COLO668 (cell line): Measurements from ENCODE around the gene LLGL2.

Source experiments
- DNase-seq: peaks from one replicate; lab custom pipeline; 2025; ENCODE audit not compliant: unreplicated experiment; lab: John Stamatoyannopoulos, UW

LLGL2 gene

DNA sequence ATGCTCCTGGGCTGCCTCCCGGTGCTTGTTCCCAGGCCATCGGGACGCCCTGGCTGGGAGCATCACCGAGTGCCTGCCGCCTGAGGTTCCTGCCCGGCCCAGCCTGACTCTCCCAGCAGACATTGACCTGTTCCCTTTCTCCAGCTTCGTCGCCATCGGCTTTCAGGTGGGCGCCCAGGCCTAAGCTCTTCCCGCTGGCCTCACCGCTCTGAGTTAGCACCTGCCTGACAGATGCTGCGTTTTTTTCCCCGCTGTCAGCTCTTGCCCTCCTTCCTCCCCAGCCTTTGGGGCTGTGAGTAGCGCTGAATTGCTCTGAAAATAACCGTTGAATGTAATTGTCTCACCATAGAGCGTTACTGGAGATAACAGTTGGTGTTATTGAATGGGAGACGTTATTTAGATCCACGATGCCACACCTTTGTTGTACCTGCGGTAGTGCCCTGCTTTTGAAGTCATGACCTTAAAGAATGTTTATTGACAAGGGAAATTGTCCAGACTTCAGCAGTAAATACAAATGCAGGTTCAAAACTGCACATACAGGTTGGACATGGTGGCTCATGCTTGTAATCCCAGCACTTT lies 86.4 kb downstream of the LLGL2 start:
- DNase-seq, result no peak

DNA sequence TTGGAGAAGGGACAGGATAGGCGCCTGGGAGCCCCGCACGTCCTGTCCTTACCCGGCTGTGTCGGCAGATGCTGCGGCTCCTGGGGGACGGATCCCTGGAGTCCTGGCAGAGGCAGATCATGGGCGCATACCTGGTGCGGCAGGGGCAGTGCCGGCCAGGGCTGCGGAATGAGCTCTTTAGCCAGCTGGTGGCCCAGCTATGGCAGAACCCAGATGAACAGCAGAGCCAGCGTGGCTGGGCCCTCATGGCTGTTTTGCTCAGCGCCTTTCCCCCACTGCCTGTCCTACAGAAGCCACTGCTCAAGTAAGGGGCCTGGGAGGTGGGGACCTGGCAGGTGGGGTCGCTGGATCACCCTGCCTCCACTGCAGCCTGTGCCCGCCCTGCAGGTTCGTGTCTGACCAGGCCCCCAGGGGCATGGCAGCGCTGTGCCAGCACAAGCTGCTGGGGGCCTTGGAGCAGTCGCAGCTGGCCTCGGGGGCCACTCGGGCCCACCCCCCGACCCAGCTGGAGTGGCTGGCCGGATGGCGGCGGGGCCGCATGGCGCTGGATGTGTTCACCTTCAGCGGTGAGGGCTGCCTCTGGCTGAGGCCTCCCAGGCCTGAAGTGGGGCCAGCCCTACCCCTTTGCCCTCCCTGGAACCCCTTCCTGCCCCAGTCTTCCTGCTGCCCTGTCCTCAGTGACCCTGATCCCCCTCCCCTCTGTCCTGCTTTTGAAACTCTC lies 87.6 kb downstream of the LLGL2 start:
- DNase-seq, result no peak

DNA sequence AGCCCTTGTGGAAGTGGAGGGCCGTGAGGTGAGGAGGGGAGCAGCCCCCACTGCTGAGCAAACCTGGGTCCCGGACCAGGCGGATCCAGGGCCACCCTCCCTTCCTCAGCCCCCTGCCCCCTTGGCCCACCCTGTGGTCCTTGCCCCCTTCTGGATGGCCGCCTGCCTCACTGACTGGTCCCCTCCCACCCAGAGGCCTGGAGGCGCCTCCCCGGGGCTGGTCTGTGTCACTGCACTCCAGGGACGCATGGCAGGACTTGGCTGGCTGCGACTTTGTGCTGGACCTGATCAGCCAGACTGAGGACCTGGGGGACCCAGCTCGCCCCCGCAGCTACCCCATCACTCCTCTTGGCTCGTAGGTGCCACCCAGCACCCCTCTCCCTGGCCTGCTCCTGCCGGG lies 88.5 kb downstream of the LLGL2 start:
- DNase-seq, result no peak

DNA sequence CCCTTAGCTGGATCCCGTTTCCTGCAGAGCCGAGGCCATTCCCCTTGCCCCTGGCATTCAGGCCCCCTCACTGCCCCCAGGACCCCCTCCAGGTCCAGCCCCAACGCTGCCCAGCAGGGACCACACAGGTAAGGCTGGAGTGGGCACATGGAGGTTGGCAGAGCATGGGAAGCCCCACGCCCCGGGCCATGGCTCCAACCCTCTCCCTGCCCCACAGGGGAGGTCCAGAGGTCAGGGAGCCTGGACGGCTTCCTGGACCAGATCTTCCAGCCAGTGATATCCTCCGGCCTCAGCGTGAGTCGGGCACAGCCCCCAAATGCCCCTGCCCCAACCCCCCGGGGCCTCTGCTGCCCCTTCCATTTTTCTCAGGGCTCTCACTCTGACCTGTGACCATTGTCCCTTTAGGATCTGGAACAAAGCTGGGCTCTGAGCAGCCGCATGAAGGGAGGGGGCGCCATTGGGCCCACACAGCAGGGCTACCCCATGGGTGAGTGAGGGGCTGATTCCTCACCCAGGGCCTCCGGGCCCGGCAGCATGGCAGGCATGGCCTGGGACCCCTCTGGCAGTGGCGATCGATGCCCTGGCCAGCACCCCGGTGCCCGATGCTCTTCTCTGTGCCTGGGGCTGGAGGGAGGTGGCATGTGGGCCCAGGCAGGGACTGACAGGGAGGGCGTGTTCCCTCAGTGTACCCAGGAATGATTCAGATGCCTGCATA lies 89.2 kb downstream of the LLGL2 start:
- DNase-seq, result no peak

DNA sequence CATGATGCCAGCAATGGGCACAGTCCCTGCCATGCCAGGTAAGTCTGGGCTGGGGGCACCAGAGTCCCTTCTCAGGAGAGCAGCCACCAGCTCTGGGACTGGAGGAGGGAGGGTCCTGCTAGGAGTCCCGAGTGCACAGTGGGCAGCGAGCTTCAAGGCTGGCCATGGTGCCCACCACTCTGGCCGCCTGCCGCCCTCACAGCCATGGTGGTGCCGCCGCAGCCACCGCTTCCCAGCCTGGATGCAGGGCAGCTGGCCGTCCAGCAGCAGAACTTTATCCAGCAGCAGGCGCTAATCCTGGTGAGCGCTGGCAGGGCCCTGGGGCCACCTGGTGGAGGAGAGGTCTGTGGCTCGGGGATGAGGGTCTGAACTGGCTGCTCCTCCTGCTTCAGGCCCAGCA lies 89.8 kb downstream of the LLGL2 start:
- DNase-seq, result no peak

DNA sequence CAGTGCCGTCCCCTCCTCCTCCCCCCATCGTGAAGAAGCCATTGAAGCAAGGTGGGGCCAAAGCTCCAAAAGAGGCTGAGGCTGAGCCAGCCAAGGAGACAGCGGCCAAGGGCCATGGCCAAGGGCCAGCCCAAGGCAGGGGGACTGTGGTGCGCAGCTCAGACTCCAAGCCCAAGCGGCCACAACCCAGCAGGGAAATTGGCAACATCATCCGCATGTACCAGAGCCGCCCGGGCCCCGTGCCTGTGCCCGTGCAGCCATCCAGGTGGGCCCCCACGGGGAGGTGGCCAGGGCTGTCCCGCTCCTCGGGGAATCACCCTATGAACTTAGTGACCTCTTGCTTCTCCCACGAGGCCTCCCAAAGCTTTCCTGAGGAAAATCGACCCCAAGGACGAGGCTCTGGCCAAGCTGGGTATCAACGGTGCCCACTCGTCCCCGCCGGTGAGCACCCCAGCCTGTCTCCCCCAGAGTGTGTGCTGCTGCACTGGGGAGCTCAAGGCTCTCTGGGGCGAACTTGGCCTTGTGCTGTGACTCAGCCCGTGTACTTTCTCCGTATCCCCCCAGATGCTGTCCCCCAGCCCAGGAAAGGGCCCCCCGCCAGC lies 91.1 kb downstream of the LLGL2 start:
- no peak for DNase-seq

DNA sequence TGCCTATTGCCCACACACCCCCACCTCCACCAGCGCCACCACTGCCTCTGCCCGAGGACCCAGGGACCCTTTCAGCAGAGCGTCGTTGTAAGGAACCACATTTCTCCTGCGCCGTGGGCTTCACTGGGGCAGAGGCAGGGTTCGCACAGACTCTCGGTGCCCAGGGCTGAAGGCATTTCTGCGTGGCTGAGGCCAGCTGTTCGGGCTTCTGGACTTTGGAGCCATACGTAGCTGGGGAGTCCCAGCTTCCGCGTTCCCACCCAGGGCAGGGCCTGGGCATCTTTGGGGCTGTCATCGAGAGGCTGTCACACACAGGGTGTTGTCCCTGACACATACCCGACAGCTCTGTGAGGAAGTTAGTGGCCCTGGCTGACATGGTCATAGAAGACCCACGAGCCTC lies 91.7 kb downstream of the LLGL2 start:
- no peak for DNase-seq

DNA sequence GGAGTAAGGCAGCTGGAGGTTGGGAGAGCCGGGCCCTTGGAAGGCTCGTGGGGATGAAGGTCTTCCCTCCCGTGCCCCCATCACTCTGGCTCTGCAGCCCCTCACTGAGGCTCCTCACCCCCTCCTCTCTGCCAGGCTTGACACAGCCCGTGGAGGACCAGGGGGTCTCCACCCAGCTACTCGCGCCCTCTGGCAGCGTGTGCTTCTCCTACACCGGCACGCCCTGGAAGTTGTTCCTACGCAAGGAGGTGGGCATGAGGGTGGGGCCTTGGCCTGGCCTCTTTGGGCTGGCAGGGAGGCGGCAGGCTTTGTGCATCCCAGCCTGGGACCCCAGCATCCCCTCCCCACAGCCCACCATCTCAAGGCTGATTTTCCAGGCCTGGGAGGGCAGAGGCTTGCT lies 92.2 kb downstream of the LLGL2 start:
- no peak for DNase-seq

DNA sequence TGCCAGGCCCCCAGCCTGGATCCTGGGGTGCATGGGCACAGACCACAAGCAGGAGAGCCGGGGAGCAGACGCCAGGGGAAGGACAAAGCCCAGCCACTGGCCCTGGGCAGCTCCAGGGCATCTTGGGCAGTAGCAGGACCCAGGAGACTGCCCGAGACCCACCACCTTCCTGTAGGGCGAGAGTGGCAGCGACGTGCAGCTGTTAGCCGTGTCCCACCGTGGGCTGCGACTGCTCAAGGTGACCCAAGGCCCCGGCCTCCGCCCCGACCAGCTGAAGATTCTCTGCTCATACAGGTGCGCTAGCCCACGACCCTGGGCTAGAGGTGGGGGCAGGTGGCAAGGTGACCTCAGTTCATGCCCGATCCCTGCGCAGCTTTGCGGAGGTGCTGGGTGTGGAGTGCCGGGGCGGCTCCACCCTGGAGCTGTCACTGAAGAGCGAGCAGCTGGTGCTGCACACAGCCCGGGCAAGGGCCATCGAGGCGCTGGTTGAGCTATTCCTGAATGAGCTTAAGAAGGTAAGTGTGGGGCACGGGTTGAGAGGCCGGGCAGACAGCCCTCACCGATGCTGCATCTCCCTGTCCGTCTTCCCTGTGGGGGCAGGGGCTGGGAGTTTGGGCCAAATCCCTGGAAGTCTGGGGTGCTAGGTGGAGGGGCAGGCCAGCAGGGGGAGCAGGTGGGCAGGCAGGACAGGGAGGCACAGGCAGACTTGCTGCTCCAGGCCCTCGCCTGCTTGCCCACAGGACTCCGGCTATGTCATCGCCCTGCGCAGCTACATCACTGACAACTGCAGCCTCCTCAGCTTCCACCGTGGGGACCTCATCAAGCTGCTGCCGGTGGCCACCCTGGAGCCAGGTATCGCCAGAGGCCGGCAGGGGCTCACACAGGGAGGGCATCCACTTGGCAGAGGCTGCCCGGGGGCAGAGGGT lies 94.3 kb downstream of the LLGL2 start:
- DNase-seq, result peak; percentile 23

DNA sequence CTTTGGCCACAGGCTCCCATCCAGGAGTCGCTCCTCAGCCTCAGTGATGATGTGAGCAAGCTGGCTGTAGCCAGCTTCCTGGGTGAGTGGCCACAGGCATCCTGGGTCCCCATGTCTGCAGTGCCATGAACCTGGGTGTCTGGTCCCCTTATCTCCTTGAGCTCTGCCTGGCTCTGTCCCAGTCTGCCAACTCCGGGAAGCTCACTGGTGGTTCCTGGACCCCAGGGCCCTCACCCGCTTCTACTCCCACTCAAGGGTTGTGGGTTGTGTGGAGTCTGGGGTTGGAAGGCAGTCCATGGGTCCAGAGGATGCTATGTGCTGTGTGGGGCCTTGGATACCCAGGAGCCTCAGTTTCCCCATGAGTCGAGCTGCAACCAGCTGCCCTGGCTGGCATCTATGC lies 96.0 kb downstream of the LLGL2 start:
- DNase-seq, result no peak

DNA sequence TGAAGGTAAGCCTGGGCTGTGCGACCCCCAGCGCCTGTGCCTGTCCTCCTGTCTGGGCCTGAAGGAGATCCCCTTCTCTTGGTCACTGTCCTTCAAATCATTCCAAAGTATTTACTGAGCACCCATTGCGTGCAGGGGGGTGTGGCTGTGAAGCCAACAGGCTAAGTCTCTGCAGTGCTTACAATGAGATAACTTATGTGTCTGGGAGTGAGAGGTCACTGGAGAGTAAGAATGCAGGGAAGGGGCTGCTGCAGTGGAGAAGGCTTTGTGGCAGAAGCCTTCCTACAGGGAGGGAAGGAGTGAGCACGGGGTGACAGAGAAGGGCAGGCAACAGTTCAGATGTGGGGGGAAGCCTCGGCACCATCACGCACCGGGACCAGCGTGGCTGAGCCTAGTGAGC lies 96.6 kb downstream of the LLGL2 start:
- DNase-seq, result no peak

DNA sequence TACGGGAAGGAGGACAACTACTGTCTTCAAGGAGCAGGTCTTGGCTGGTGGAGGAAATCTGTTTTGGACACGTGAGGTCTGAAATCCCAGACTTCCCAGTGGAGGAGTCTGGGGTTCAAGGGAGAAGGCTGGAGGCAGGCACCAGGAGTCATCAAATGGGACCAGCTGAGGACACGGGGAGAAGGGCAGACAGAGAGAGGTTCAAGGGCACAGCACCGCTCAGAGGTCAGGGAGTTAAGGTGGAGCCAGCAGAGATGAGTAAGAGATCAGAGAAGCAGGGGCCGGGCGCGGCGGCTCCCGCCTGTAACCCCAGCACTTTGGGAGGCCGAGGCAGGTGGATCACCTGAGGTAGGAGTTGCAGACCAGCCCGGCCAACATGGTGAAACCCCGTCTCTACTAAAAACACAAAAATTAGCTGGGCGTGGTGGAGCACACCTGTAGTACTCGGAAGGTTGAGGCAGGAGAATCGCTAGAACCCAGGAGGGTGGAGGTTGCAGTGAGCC lies 97.3 kb downstream of the LLGL2 start:
- no peak for DNase-seq

DNA sequence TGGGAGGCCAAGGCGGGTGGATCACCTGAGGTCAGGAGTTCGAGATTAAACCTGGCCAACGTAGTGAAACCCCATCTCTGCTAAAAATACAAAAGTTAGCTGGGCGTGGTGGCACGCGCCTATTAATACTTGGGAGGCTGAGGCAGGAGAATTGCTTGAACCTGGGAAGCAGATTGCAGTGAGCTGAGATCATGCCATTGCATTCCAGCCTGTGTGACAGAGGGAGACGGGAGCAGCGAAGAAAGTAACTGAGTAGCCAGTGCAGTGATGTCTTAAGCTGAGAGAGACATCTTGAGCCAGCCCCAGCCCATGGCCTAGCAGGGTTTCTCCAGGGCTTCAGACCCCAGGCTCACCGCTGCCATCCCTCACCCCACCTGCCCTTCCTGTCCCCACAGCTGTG lies 97.9 kb downstream of the LLGL2 start:
- no peak for DNase-seq

DNA sequence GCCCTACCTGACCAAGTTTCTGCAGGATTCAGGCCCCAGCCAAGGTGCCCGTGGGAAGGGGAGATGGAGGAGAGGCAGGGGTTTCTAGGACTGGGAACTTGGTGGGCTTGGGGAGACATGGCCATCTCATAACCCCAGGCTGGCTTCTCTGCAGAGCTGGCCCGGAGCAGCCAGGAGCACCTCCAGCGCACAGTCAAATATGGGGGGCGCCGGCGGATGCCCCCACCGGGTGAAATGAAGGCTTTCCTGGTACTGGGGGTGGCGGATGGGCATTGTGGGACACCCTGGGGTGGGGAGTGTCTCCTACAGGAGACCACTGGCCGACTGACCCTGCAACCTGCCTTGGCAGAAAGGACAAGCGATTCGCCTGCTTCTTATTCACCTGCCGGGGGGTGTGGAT lies 98.5 kb downstream of the LLGL2 start:
- DNase-seq, result no peak
